ENCODE measurements around the gene PRKG1. TPM values are rescaled to one million over a fixed set of nuclear protein-coding genes. Genes with fewer than 3 reads are reported as not detected.

The PRKG1 gene
- total RNA-seq, 1 experiment from 2014 or later: 16.5 TPM

GRCh38 chr10:51233337-51234100, 159.2 kb downstream of the PRKG1 start (continued):
- no peak for TF ChIP-seq ATF6 (CRISPR knock-in tag; IDR thresholded peaks at IDR 0.05)
- no peak for TF ChIP-seq ZNF671 (CRISPR knock-in tag; IDR thresholded peaks at IDR 0.05)
- no peak for TF ChIP-seq SMAD4 (CRISPR knock-in tag; IDR thresholded peaks at IDR 0.05)
- TF ChIP-seq, protein P1, sequence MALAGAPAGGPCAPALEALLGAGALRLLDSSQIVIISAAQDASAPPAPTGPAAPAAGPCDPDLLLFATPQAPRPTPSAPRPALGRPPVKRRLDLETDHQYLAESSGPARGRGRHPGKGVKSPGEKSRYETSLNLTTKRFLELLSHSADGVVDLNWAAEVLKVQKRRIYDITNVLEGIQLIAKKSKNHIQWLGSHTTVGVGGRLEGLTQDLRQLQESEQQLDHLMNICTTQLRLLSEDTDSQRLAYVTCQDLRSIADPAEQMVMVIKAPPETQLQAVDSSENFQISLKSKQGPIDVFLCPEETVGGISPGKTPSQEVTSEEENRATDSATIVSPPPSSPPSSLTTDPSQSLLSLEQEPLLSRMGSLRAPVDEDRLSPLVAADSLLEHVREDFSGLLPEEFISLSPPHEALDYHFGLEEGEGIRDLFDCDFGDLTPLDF (CRISPR knock-in tag; IDR thresholded peaks at IDR 0.05): no peak
- TF ChIP-seq GABPB1 (CRISPR knock-in tag; IDR thresholded peaks at IDR 0.05): no peak

- Mint-ChIP-seq H3K4me1 (peaks cover 39% of the 10 kb centered on the region), H3K4me3 (no peak overlapping the region), H3K27me3 (ENCODE audit: low read depth) (no peaks in the 10 kb centered on the region), H3K27ac (no peak overlapping the region), H3K36me3 (no peaks in the 10 kb centered on the region), H3K9me3 (no peaks in the 10 kb centered on the region)
- DNase-seq (ENCODE audit: low spot score) (no peak), ATAC-seq (no peak)
- ChIA-PET CTCF (no interaction called here), POLR2A (no interaction called here)
- TF ChIP-seq, protein P2, sequence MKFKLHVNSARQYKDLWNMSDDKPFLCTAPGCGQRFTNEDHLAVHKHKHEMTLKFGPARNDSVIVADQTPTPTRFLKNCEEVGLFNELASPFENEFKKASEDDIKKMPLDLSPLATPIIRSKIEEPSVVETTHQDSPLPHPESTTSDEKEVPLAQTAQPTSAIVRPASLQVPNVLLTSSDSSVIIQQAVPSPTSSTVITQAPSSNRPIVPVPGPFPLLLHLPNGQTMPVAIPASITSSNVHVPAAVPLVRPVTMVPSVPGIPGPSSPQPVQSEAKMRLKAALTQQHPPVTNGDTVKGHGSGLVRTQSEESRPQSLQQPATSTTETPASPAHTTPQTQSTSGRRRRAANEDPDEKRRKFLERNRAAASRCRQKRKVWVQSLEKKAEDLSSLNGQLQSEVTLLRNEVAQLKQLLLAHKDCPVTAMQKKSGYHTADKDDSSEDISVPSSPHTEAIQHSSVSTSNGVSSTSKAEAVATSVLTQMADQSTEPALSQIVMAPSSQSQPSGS (CRISPR knock-in tag; IDR thresholded peaks at IDR 0.05; ENCODE audit: borderline replicate concordance, low read depth): no peak
- no peak for TF ChIP-seq SMAD4 (CRISPR knock-in tag; IDR thresholded peaks at IDR 0.05)
- no peak for TF ChIP-seq CDX4 (CRISPR knock-in tag; IDR thresholded peaks at IDR 0.05; ENCODE audit: borderline replicate concordance)
- TF ChIP-seq, protein P1 (CRISPR knock-in tag; IDR thresholded peaks at IDR 0.05): no peak
- TF ChIP-seq GTF2I (CRISPR knock-in tag; conservative IDR thresholded peaks at IDR 0.05): no peak
- TF ChIP-seq ELF4 (CRISPR knock-in tag; IDR thresholded peaks at IDR 0.05; ENCODE audit: low read depth): no peak
- TF ChIP-seq, protein P3, sequence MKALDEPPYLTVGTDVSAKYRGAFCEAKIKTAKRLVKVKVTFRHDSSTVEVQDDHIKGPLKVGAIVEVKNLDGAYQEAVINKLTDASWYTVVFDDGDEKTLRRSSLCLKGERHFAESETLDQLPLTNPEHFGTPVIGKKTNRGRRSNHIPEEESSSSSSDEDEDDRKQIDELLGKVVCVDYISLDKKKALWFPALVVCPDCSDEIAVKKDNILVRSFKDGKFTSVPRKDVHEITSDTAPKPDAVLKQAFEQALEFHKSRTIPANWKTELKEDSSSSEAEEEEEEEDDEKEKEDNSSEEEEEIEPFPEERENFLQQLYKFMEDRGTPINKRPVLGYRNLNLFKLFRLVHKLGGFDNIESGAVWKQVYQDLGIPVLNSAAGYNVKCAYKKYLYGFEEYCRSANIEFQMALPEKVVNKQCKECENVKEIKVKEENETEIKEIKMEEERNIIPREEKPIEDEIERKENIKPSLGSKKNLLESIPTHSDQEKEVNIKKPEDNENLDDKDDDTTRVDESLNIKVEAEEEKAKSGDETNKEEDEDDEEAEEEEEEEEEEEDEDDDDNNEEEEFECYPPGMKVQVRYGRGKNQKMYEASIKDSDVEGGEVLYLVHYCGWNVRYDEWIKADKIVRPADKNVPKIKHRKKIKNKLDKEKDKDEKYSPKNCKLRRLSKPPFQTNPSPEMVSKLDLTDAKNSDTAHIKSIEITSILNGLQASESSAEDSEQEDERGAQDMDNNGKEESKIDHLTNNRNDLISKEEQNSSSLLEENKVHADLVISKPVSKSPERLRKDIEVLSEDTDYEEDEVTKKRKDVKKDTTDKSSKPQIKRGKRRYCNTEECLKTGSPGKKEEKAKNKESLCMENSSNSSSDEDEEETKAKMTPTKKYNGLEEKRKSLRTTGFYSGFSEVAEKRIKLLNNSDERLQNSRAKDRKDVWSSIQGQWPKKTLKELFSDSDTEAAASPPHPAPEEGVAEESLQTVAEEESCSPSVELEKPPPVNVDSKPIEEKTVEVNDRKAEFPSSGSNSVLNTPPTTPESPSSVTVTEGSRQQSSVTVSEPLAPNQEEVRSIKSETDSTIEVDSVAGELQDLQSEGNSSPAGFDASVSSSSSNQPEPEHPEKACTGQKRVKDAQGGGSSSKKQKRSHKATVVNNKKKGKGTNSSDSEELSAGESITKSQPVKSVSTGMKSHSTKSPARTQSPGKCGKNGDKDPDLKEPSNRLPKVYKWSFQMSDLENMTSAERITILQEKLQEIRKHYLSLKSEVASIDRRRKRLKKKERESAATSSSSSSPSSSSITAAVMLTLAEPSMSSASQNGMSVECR (CRISPR knock-in tag; IDR thresholded peaks at IDR 0.05; ENCODE audit: borderline replicate concordance): no peak
- no peak for TF ChIP-seq ZNF219 (CRISPR knock-in tag; IDR thresholded peaks at IDR 0.05; ENCODE audit: borderline replicate concordance)
- no peak for TF ChIP-seq USF2 (CRISPR knock-in tag; IDR thresholded peaks at IDR 0.05)
- TF ChIP-seq GABPB1 (CRISPR knock-in tag; IDR thresholded peaks at IDR 0.05): no peak
- TF ChIP-seq, protein P4, sequence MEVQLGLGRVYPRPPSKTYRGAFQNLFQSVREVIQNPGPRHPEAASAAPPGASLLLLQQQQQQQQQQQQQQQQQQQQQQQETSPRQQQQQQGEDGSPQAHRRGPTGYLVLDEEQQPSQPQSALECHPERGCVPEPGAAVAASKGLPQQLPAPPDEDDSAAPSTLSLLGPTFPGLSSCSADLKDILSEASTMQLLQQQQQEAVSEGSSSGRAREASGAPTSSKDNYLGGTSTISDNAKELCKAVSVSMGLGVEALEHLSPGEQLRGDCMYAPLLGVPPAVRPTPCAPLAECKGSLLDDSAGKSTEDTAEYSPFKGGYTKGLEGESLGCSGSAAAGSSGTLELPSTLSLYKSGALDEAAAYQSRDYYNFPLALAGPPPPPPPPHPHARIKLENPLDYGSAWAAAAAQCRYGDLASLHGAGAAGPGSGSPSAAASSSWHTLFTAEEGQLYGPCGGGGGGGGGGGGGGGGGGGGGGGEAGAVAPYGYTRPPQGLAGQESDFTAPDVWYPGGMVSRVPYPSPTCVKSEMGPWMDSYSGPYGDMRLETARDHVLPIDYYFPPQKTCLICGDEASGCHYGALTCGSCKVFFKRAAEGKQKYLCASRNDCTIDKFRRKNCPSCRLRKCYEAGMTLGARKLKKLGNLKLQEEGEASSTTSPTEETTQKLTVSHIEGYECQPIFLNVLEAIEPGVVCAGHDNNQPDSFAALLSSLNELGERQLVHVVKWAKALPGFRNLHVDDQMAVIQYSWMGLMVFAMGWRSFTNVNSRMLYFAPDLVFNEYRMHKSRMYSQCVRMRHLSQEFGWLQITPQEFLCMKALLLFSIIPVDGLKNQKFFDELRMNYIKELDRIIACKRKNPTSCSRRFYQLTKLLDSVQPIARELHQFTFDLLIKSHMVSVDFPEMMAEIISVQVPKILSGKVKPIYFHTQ (CRISPR knock-in tag; IDR thresholded peaks at IDR 0.05): no peak
- no peak for TF ChIP-seq ZBTB21 (CRISPR knock-in tag; IDR thresholded peaks at IDR 0.05; ENCODE audit: borderline replicate concordance)
- TF ChIP-seq, protein P5, sequence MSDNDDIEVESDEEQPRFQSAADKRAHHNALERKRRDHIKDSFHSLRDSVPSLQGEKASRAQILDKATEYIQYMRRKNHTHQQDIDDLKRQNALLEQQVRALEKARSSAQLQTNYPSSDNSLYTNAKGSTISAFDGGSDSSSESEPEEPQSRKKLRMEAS (CRISPR knock-in tag; IDR thresholded peaks at IDR 0.05): no peak
- no peak for TF ChIP-seq NFE2L1 (CRISPR knock-in tag; IDR thresholded peaks at IDR 0.05)
- TF ChIP-seq SMAD3 (CRISPR knock-in tag; IDR thresholded peaks at IDR 0.05; ENCODE audit: borderline replicate concordance): no peak
Observed at GRCh38 chr10:51235865-51236264, 161.6 kb downstream of the PRKG1 start.

Measured in WTC11 (cell line).